H9 (cell line): ENCODE measurements around the gene ERVV-1. TPM values are rescaled to one million over a fixed set of nuclear protein-coding genes. Genes with fewer than 3 reads are reported as not detected.

Source experiments
- DNase-seq: peaks from one replicate; pipeline ENCODE4 v3.0.0-alpha.2; 2017
- H2AFZ ChIP-seq: one replicate; pipeline ENCODE4 v1.6.1; 2013; ENCODE audit warnings: mild to moderate bottlenecking, low read length, control low read depth, moderate library complexity
- H2AK5ac ChIP-seq: 2 replicates; pipeline ENCODE4 v1.6.1; 2013; ENCODE audit warnings: low read length, control low read depth, mixed read lengths; ENCODE audit not compliant: insufficient read length
- H2BK120ac ChIP-seq: one replicate; pipeline ENCODE4 v1.6.1; 2013; ENCODE audit warnings: low read depth, mild to moderate bottlenecking, low read length, control low read depth, inconsistent platforms; ENCODE audit not compliant: poor library complexity, severe bottlenecking
- H2BK12ac ChIP-seq: 2 replicates; pipeline ENCODE4 v1.6.1; 2013; ENCODE audit warnings: low read length, control low read depth, mixed read lengths, low read depth; ENCODE audit not compliant: insufficient read length
- H2BK15ac ChIP-seq: 2 replicates; pipeline ENCODE4 v1.6.1; 2013; ENCODE audit warnings: low read depth, low read length, control low read depth
- H2BK20ac ChIP-seq: one replicate; pipeline ENCODE4 v1.6.1; 2013; ENCODE audit warnings: low read depth, mild to moderate bottlenecking, low read length, control low read depth, inconsistent platforms; ENCODE audit not compliant: poor library complexity, severe bottlenecking
- H2BK5ac ChIP-seq: 2 replicates; pipeline ENCODE4 v1.6.1; 2013; ENCODE audit warnings: low read length, control low read depth, mixed read lengths; ENCODE audit not compliant: insufficient read length
- H3K14ac ChIP-seq: 2 replicates; pipeline ENCODE4 v1.6.1; 2013; ENCODE audit warnings: low read length, control low read depth; ENCODE audit not compliant: insufficient read depth
- H3K18ac ChIP-seq: 2 replicates; pipeline ENCODE4 v1.6.1; 2013; ENCODE audit warnings: low read depth, mild to moderate bottlenecking, mixed read lengths, low read length, control low read depth; ENCODE audit not compliant: insufficient read length
- H3K23ac ChIP-seq: 2 replicates; pipeline ENCODE4 v1.6.1; 2013; ENCODE audit warnings: low read length, control low read depth, mixed read lengths, low read depth; ENCODE audit not compliant: insufficient read length
- H3K23me2 ChIP-seq: 2 replicates; pipeline ENCODE4 v1.6.1; 2013; ENCODE audit warnings: low read depth, mild to moderate bottlenecking, mixed read lengths, low read length, control low read depth; ENCODE audit not compliant: insufficient read length, poor library complexity, severe bottlenecking
- H3K27ac ChIP-seq: 2 replicates; pipeline ENCODE4 v1.5.1; 2013; ENCODE audit warnings: low read length, control low read depth, mixed read lengths, low read depth; ENCODE audit not compliant: insufficient read length
- H3K27me3 ChIP-seq: 2 replicates; pipeline ENCODE4 v1.6.1; 2013; ENCODE audit warnings: low read length, control low read depth, inconsistent platforms; ENCODE audit not compliant: insufficient read depth
- H3K4ac ChIP-seq: 2 replicates; pipeline ENCODE4 v1.6.1; 2013; ENCODE audit warnings: low read depth, mild to moderate bottlenecking, control low read depth, inconsistent platforms, low read length, moderate library complexity
- H3K4me1 ChIP-seq: 2 replicates; pipeline ENCODE4 v1.6.1; 2013; ENCODE audit warnings: low read length, control low read depth, inconsistent platforms; ENCODE audit not compliant: insufficient read depth
- H3K4me2 ChIP-seq: 2 replicates; pipeline ENCODE4 v1.6.1; 2013; ENCODE audit warnings: low read length, control low read depth, mixed read lengths; ENCODE audit not compliant: insufficient read length, insufficient read depth
- H3K56ac ChIP-seq: 2 replicates; pipeline ENCODE4 v1.6.1; 2013; ENCODE audit warnings: low read depth, mild to moderate bottlenecking, mixed read lengths, low read length, control low read depth; ENCODE audit not compliant: insufficient read length
- H3K79me1 ChIP-seq: 2 replicates; pipeline ENCODE4 v1.6.1; 2013; ENCODE audit warnings: low read depth, mild to moderate bottlenecking, moderate library complexity, low read length, control low read depth, inconsistent platforms; ENCODE audit not compliant: insufficient read depth, poor library complexity, severe bottlenecking
- H3K79me2 ChIP-seq: 2 replicates; pipeline ENCODE4 v1.6.1; 2013; ENCODE audit warnings: low read length, control low read depth, inconsistent platforms; ENCODE audit not compliant: insufficient read depth
- H3K9ac ChIP-seq: 2 replicates; pipeline ENCODE4 v1.6.1; 2013; ENCODE audit warnings: low read length, control low read depth, mixed read lengths; ENCODE audit not compliant: insufficient read length; ENCODE audit errors: extremely low read depth
- H3K9me3 ChIP-seq: one replicate; pipeline ENCODE4 v1.6.1; 2013; ENCODE audit warnings: low read depth, low read length, inconsistent platforms; ENCODE audit not compliant: control insufficient read depth
- H3T11ph ChIP-seq: one replicate; pipeline ENCODE4 v1.6.1; 2013; ENCODE audit warnings: mild to moderate bottlenecking, low read length, control low read depth, inconsistent platforms
- H4K20me1 ChIP-seq: one replicate; pipeline ENCODE4 v1.6.1; 2013; ENCODE audit not compliant: control insufficient read depth, insufficient read length, insufficient read depth
- H4K5ac ChIP-seq: 2 replicates; pipeline ENCODE4 v1.6.1; 2013; ENCODE audit warnings: low read depth, mild to moderate bottlenecking, mixed read lengths, low read length, control low read depth; ENCODE audit not compliant: insufficient read length
- H4K8ac ChIP-seq: replicated peaks from 2 replicates; pipeline ENCODE4 v1.6.1; 2013; ENCODE audit warnings: low read length, control low read depth, mixed read lengths, low read depth; ENCODE audit not compliant: insufficient read length
- H4K91ac ChIP-seq: 2 replicates; pipeline ENCODE4 v1.6.1; 2013; ENCODE audit warnings: low read depth, mild to moderate bottlenecking, moderate library complexity, mixed read lengths, low read length, control low read depth; ENCODE audit not compliant: insufficient read length
- H3K27ac Mint-ChIP-seq, 3 experiments: 2 replicates in 2 of 3; 3 replicates in 1 of 3; pipeline ENCODE4 v1.8.0; 2020 to 2021; ENCODE audit warnings: mixed read lengths in 3 of 3, mild to moderate bottlenecking in 1 of 3, moderate library complexity in 1 of 3
- H3K27me3 Mint-ChIP-seq: 2 replicates; pipeline ENCODE4 v1.8.0; 2021; ENCODE audit warnings: low read depth, mild to moderate bottlenecking, moderate library complexity, mixed read lengths
- H3K36me3 Mint-ChIP-seq, 3 experiments: 2 replicates in 2 of 3; 3 replicates in 1 of 3; pipeline ENCODE4 v1.8.0; 2020 to 2021; ENCODE audit warnings: low read depth in 3 of 3, mixed read lengths in 3 of 3; ENCODE audit not compliant: insufficient read depth in 1 of 3
- H3K4me1 Mint-ChIP-seq, 2 experiments: 2 replicates each; pipeline ENCODE4 v1.8.0; 2020; ENCODE audit warnings: mixed read lengths in 2 of 2
- H3K4me3 Mint-ChIP-seq, 2 experiments: 2 replicates in 1 of 2; 3 replicates in 1 of 2; pipeline ENCODE4 v1.8.0; 2020 to 2021; ENCODE audit warnings: mild to moderate bottlenecking in 2 of 2, mixed read lengths in 2 of 2, moderate library complexity in 1 of 2
- H3K9me3 Mint-ChIP-seq, 2 experiments: 2 replicates in 1 of 2; 3 replicates in 1 of 2; pipeline ENCODE4 v1.8.0; 2020; ENCODE audit warnings: mild to moderate bottlenecking in 2 of 2, mixed read lengths in 2 of 2, moderate library complexity in 1 of 2
- CTCF ChIP-seq: fragments of 200-600 bp; sonication (generic); conservative IDR thresholded peaks from 3 replicates; pipeline ENCODE4 v1.8.0; 2021; ENCODE audit warnings: antibody characterized with exemption, mild to moderate bottlenecking
- WGBS: extraction: QIAGEN DNeasy Blood & Tissue Kit; methylation state at CpG from one replicate; pipeline ENCODE4 v1.1.7; 2013; ENCODE audit warnings: missing lambda C conversion rate, low lambda C conversion rate, mixed read lengths; ENCODE audit not compliant: insufficient read length; ENCODE audit errors: extremely low coverage; 5-methylcytosine and 5-hydroxymethylcytosine counted together
- total RNA-seq: library from RNA; stranded (reverse); gene quantifications from 2 replicates; pipeline ENCODE4 v1.2.1, GENCODE V29; 2021

Gene ERVV-1
- total RNA-seq, 1 experiment from 2014 or later = not detected

GRCh38 chr19:53041366-53041765 lies 27.6 kb downstream of the ERVV-1 start:
- no peak overlapping the region for H2BK5ac ChIP-seq

More at GRCh38 chr19:53041366-53041765, 27.6 kb downstream of the ERVV-1 start:
- H3K56ac ChIP-seq = no peak overlapping the region
- no peak overlapping the region for H3K27ac Mint-ChIP-seq
- H2BK12ac ChIP-seq = no peak overlapping the region
- H4K5ac ChIP-seq = no peak overlapping the region
- H3K36me3 Mint-ChIP-seq = no peaks in the 10 kb centered on the region
- no peak overlapping the region for H2BK120ac ChIP-seq
- H2AK5ac ChIP-seq = no peak overlapping the region
- no peaks in the 10 kb centered on the region for H3K4me1 ChIP-seq
- H4K8ac ChIP-seq = no peak overlapping the region
- no peak overlapping the region for H3K18ac ChIP-seq
- no peak overlapping the region for H2BK20ac ChIP-seq
- H3K4ac ChIP-seq = no peak overlapping the region
- H3K9me3 ChIP-seq = no peaks in the 10 kb centered on the region
- H3K23ac ChIP-seq = no peak overlapping the region
- H4K20me1 ChIP-seq = no peaks in the 10 kb centered on the region
- TF ChIP-seq CTCF = no peak
- no peak overlapping the region for H3K9ac ChIP-seq
- no peak overlapping the region for H3T11ph ChIP-seq
- H3K27me3 ChIP-seq = no peaks in the 10 kb centered on the region
- no peak overlapping the region for H2BK15ac ChIP-seq
- H3K23me2 ChIP-seq = peaks cover 5% of the 10 kb centered on the region
- no peaks in the 10 kb centered on the region for H3K79me2 ChIP-seq
- DNase-seq = no peak
- H2AFZ ChIP-seq = no peak overlapping the region
- H3K27ac ChIP-seq = no peak overlapping the region
- H3K9me3 Mint-ChIP-seq = peaks cover 2 to 11% of the 10 kb centered on the region in 2 experiments; a peak in 4 of 5 replicates
- H4K91ac ChIP-seq = no peak overlapping the region
- peaks cover 8 to 10% of the 10 kb centered on the region in 2 experiments for H3K4me1 Mint-ChIP-seq
- H3K4me3 Mint-ChIP-seq = no peak overlapping the region
- no CpG with 5 or more reads among the region's 1 CpG for WGBS
- H3K4me2 ChIP-seq = no peak overlapping the region
- H3K79me1 ChIP-seq = no peaks in the 10 kb centered on the region
- H3K14ac ChIP-seq = no peak overlapping the region
- H3K27me3 Mint-ChIP-seq = peaks cover 5% of the 10 kb centered on the region
